ENCODE measurements around the gene ZCCHC7.
"Not testable (repeated sequence)": the region's sequence is repeated elsewhere in the genome, so short reads cannot be mapped to it uniquely, and the experiment has no call there.

Gene ZCCHC7

DNA sequence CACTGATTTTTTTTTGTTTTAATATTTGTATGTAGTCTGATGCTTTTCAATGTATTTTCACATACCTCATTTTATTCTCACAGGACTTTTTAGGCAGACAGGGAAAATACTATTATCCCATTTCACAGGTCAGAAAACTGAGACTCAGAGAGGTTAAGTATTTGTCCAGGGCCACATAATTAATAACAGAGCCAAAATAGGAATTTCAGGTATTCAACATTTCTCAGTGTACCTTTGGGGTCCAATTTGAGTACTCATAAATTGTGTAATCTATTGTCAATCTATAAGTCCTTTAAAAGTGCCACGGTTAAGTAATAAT lies 181.4 kb downstream of the ZCCHC7 start:
- no peak for DNase-seq (ENCODE audit: low spot score)
- in situ Hi-C loops (cut with MboI; ENCODE audit: low pct_unique_long_range_greater_than_20kb, low sequenced_read_pairs, unreplicated experiment), result loop anchor here (10.0 kb wide), 1 partner anchor 277 kb away; no protein-coding TSS in a partner anchor
- TF ChIP-seq, protein P1, sequence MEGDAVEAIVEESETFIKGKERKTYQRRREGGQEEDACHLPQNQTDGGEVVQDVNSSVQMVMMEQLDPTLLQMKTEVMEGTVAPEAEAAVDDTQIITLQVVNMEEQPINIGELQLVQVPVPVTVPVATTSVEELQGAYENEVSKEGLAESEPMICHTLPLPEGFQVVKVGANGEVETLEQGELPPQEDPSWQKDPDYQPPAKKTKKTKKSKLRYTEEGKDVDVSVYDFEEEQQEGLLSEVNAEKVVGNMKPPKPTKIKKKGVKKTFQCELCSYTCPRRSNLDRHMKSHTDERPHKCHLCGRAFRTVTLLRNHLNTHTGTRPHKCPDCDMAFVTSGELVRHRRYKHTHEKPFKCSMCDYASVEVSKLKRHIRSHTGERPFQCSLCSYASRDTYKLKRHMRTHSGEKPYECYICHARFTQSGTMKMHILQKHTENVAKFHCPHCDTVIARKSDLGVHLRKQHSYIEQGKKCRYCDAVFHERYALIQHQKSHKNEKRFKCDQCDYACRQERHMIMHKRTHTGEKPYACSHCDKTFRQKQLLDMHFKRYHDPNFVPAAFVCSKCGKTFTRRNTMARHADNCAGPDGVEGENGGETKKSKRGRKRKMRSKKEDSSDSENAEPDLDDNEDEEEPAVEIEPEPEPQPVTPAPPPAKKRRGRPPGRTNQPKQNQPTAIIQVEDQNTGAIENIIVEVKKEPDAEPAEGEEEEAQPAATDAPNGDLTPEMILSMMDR (IDR thresholded peaks at IDR 0.05; ENCODE audit: extremely low read depth, insufficient read depth, missing control alignments), result no peak

DNA sequence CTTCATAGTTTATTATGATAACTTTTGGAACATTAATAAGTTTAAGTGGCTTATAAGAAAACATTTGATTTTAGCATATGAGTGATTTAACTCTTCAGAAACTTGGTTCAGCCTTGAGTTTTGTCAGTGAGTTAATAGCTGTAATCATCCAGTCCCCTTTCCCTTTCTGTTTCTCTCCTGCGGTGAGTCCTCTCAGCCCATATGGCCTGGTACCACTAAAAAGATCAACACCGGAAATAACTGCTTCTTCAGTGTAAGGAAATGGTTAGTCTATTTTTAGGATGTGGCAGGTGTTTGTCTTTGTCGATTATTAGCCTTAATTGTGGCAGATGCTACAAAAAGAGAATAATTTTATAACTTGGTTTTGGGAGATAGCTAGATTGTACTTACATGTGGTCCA lies 181.9 kb downstream of the ZCCHC7 start:
- in situ Hi-C loops (cut with MboI; ENCODE audit: low pct_unique_long_range_greater_than_20kb, low sequenced_read_pairs, unreplicated experiment), result loop anchor here (10.0 kb wide), 1 partner anchor 277 kb away; no protein-coding TSS in a partner anchor
- TF ChIP-seq, protein P1 (IDR thresholded peaks at IDR 0.05; ENCODE audit: extremely low read depth, insufficient read depth, missing control alignments), result no peak
- DNase-seq (ENCODE audit: low spot score), result peak; percentile 47

DNA sequence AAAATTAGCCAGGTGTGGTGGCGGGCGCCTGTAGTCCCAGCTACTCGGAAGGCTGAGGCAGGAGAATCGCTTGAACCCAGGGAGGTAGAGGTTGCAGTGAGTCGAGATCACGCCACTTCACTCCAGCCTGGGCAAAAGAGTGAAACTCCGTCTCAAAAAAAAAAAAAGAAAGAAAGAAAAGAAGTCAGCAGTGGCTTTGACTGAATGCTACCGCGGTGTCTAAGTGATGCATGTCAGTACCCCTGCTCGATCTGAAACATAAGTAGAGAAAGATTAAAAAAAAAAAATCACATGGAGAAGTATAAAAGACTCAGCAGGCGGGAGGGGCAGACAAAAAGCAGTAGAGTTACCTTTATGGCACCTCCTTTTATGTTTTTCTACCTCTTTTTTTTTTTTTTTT lies 182.9 kb downstream of the ZCCHC7 start:
- in situ Hi-C loops (cut with MboI; ENCODE audit: low pct_unique_long_range_greater_than_20kb, low sequenced_read_pairs, unreplicated experiment), result loop anchor here (10.0 kb wide), 1 partner anchor 278 kb away; no protein-coding TSS in a partner anchor
- DNase-seq (ENCODE audit: low spot score), result not testable (repeated sequence)

DNA sequence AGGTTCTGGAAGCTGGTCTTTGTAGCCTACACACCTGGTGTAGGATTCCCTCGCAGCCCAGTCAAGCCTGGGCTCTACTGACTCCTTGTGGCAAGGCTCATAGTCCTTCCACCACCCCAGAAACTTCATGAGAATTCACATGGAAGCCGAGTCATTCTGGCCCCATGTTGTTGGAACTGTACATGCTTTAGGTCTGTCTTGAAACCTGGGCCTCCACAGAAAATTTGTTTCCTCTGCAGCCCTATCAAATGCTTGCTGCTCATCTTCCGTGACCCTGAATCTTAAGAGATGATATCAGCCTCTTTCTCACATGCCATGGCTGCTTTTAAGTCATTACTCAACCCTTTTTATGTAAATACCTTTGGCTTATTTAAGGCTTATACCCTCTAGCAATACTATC lies 188.8 kb downstream of the ZCCHC7 start:
- DNase-seq (ENCODE audit: low spot score), result peak; percentile 46
- TF ChIP-seq, protein P1 (IDR thresholded peaks at IDR 0.05; ENCODE audit: extremely low read depth, insufficient read depth, missing control alignments), result peak; percentile 59

DNA sequence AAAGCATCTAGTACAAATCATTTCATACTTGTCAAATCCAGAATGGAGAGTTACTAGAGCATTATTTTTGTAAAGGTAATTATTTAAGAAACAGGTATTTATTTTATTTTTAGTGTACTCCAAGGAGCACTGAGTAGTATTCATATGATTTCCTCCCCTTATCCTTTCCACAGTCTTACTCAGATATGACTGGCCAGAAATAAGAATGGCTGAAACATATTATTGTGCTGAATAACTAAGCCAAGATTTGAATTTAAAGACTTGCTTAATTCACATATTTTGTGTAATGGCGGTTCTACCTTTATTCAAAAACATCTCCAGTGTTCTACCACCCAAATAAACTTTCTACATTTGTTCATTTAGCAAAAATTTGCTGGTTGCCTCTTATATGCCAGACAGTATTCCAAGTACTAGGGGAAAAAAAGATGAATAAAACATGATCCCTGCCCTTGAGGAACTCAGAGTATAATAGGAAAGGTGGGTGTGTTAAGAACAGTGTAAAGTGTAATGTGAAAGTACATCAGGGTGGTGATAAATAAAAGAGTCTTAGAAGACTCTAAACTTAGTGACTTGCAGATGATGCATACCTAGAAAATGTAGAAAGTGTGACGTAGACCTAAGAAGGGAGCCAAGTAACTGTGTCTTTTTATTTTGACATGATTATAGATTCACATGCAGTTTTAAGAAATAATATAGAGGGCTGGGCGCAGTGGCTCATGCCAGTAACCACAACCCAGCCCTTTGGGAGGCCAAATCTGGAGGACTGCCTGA lies 191.7 kb downstream of the ZCCHC7 start:
- in situ Hi-C loops (cut with MboI; ENCODE audit: low pct_unique_long_range_greater_than_20kb, low sequenced_read_pairs, unreplicated experiment), result no loop called here
- no peak for DNase-seq (ENCODE audit: low spot score)
- TF ChIP-seq, protein P1 (IDR thresholded peaks at IDR 0.05; ENCODE audit: extremely low read depth, insufficient read depth, missing control alignments), result no peak

More for the DNA sequence above, 188.8 kb downstream of the ZCCHC7 start:
- in situ Hi-C loops (cut with MboI; ENCODE audit: low pct_unique_long_range_greater_than_20kb, low sequenced_read_pairs, unreplicated experiment), result loop anchor here (10.0 kb wide), 1 partner anchor 284 kb away; no protein-coding TSS in a partner anchor

DNA sequence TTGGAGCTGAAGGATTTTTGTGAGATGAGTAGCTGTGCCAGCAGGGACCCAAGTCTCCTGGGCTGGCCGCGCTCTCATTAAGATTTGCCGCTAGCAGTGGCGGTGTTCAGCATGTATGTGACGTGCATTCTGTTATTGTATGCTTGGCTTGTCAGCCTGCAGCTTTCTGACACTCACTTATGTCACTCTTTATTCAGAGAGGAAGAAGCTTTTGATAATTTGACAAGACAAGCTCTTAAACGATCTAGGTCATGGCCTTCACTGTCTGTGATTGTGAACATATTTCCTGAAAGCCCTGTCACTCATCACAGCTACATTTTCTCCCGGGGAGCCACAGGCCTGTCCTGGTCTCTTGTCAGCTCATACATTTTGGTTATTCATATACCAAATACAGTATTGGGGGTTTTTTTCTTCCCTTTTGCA lies 203.9 kb downstream of the ZCCHC7 start:
- TF ChIP-seq, protein P1 (IDR thresholded peaks at IDR 0.05; ENCODE audit: extremely low read depth, insufficient read depth, missing control alignments), result no peak
- in situ Hi-C loops (cut with MboI; ENCODE audit: low pct_unique_long_range_greater_than_20kb, low sequenced_read_pairs, unreplicated experiment), result no loop called here
- no peak for DNase-seq (ENCODE audit: low spot score)

DNA sequence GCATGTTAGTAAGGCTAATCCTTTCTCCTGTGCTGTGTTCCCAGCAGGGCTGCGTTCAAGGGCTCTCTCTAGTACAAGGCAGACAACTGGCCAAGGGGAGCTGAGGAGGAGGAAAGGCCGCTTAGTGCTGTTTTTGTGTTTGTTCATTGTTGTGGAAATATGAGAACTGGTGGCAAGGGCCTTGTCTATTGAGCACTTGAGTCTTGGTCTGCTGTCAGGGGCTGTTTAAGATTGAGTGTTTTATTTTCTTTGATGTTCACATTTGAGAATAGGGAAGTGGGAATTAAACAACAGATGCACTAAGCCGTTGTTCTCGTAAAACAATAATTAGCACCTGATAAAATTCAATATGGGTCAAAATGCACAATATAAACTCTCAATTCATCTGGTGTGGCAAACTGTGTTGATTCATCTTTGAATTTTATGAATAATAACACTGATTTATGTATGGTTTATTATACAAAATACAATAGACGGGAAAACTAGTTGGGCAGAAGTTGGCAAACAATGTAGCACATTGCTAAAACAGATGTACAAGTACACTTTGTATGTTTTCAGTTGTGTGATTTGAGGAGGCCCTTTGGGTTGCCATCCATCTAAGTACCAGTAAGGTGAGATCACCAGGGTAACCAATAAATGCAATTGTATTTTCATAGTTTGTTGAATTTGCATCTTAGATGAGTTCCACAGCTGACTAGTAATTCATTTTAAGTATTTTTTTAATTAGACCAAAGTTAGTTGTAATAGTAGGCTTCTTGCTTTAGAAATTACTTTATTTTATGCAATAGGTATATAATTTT lies 204.5 kb downstream of the ZCCHC7 start:
- no peak for DNase-seq (ENCODE audit: low spot score)
- in situ Hi-C loops (cut with MboI; ENCODE audit: low pct_unique_long_range_greater_than_20kb, low sequenced_read_pairs, unreplicated experiment), result no loop called here
- TF ChIP-seq, protein P1 (IDR thresholded peaks at IDR 0.05; ENCODE audit: extremely low read depth, insufficient read depth, missing control alignments), result no peak
